Left lung (tissue), 10 donors: ENCODE measurements around the gene CCDC85C. TPM values are rescaled to one million over a fixed set of nuclear protein-coding genes. Genes with fewer than 3 reads are reported as not detected.

Source experiments
- ATAC-seq: fragments of 200-7000 bp; cut with Tn5 transposase; one replicate; pipeline ENCODE4 v1.9.1; 2020; ENCODE audit warnings: moderate library complexity
- DNase-seq, 4 donors: peaks; one replicate each; pipeline ENCODE4 v3.0.0-alpha.2; 2013 to 2020
- H3K27ac ChIP-seq, 2 donors: fragments of 200-600 bp; sonication (generic) in 1 of 2; one replicate each; pipeline versions ENCODE4 v1.5.0 to v1.8.0; 2020 to 2021
- H3K27me3 ChIP-seq, 2 donors: fragments of 200-600 bp; sonication (generic) in 1 of 2; one replicate each; pipeline versions ENCODE4 v1.5.0 to v1.8.0; 2020 to 2021
- H3K36me3 ChIP-seq, 2 donors: fragments of 200-600 bp; sonication (generic) in 1 of 2; one replicate each; pipeline versions ENCODE4 v1.5.0 to v1.8.0; 2020 to 2021
- H3K4me1 ChIP-seq, 2 donors: fragments of 200-600 bp; one replicate each; pipeline ENCODE4 v1.8.0; 2021
- H3K4me3 ChIP-seq, 2 donors: fragments of 200-600 bp; sonication (generic) in 1 of 2; one replicate each; pipeline versions ENCODE4 v1.5.0 to v1.8.0; 2020 to 2021; ENCODE audit warnings: mild to moderate bottlenecking in 1 of 2
- H3K9me3 ChIP-seq, 2 donors: fragments of 200-600 bp; sonication (generic) in 1 of 2; one replicate each; pipeline versions ENCODE4 v1.5.0 to v1.8.0; 2020 to 2021
- CTCF ChIP-seq, 2 donors: fragments of 200-600 bp; sonication (generic) in 1 of 2; IDR thresholded peaks; one replicate each; pipeline versions ENCODE4 v1.5.0 to v1.8.0; 2021; ENCODE audit warnings: antibody characterized with exemption in 2 of 2
- intact Hi-C, 2 donors: fragments of 100-400 bp; cut with DNase I; formaldehyde crosslinking; loops; one replicate each; pipeline versions ENCODE4 v1.11.2 to v1.14.2; 2022
- polyA plus RNA-seq, 6 donors: library from polyadenylated mRNA; unstranded; fragments of 120-200 nt; gene quantifications; one replicate each; pipeline ENCODE4 v1.2.1, GENCODE V29; 2013; ENCODE audit not compliant: insufficient read length in 6 of 6
- total RNA-seq, 2 donors: library from RNA; stranded (reverse); fragmentation: NEBNext Ultra II Directional; extraction: Animal tissue kit (Norgen Biotek cat#: 25700); gene quantifications; one replicate each; pipeline ENCODE4 v1.2.1, GENCODE V29; 2021
- donor health status: DM: no; HTN: yes; CAD: no.
- donor health status: DM: no; HTN: no; CAD: no.

Gene CCDC85C
- total and polyA plus RNA-seq, 8 donors = 6.3 to 19.0 (median 13.2) TPM

GRCh38 chr14:99509871-99510555, 94.0 kb downstream of the CCDC85C start:
- Histone ChIP-seq H3K4me3 (no peak overlapping the region), H3K27ac (no peak overlapping the region), H3K27me3 (no peaks in the 10 kb centered on the region), H3K36me3 (peaks cover 0 to 97% of the 10 kb centered on the region in 2 donors), H3K4me1 (no peaks in the 10 kb centered on the region), H3K9me3 (no peaks in the 10 kb centered on the region)
- DNase-seq (peak in 1 of 4 donors; percentile 71), ATAC-seq (no peak)
- intact Hi-C loops = no loop called here
- TF ChIP-seq CTCF (IDR thresholded peaks at IDR 0.05) = no peak

GRCh38 chr14:99508896-99509629, 94.9 kb downstream of the CCDC85C start:
- DNase-seq = peak in 1 of 4 donors; percentile 63
- intact Hi-C loops = no loop called here

GRCh38 chr14:99507860-99508640, 96.0 kb downstream of the CCDC85C start:
- ATAC-seq (no peak), DNase-seq (peak in 1 of 4 donors; percentile 31)
- Histone ChIP-seq H3K9me3 (no peaks in the 10 kb centered on the region), H3K27ac (no peak overlapping the region), H3K36me3 (peaks cover 0 to 98% of the 10 kb centered on the region in 2 donors), H3K4me1 (no peaks in the 10 kb centered on the region), H3K4me3 (no peak overlapping the region), H3K27me3 (no peaks in the 10 kb centered on the region)
- TF ChIP-seq CTCF (IDR thresholded peaks at IDR 0.05) = no peak
- intact Hi-C loops = no loop called here

More at GRCh38 chr14:99508896-99509629, 94.9 kb downstream of the CCDC85C start:
- no peak for ATAC-seq
- Histone ChIP-seq H3K9me3 (no peaks in the 10 kb centered on the region), H3K4me3 (no peak overlapping the region), H3K36me3 (peaks cover 0 to 98% of the 10 kb centered on the region in 2 donors), H3K4me1 (no peaks in the 10 kb centered on the region), H3K27ac (no peak overlapping the region), H3K27me3 (no peaks in the 10 kb centered on the region)
- no peak for TF ChIP-seq CTCF (IDR thresholded peaks at IDR 0.05)

GRCh38 chr14:99506276-99506675, 97.7 kb downstream of the CCDC85C start:
- Histone ChIP-seq H3K27me3 (no peaks in the 10 kb centered on the region), H3K4me3 (no peak overlapping the region), H3K4me1 (no peaks in the 10 kb centered on the region), H3K9me3 (no peaks in the 10 kb centered on the region), H3K36me3 (peaks cover 0 to 98% of the 10 kb centered on the region in 2 donors), H3K27ac (no peak overlapping the region)
- intact Hi-C loops = no loop called here
- ATAC-seq (no peak), DNase-seq (peak in 1 of 4 donors; percentile 22)
- TF ChIP-seq CTCF (IDR thresholded peaks at IDR 0.05) = no peak

- no peak for ATAC-seq
- H3K36me3 ChIP-seq = peaks cover 0 to 100% of the 10 kb centered on the region in 2 donors
Observed at GRCh38 chr14:99505089-99505488, 98.9 kb downstream of the CCDC85C start.

More at GRCh38 chr14:99505089-99505488, 98.9 kb downstream of the CCDC85C start:
- Histone ChIP-seq H3K27me3 (no peaks in the 10 kb centered on the region), H3K4me3 (no peak overlapping the region), H3K27ac (no peak overlapping the region), H3K4me1 (no peaks in the 10 kb centered on the region), H3K9me3 (no peaks in the 10 kb centered on the region)
- intact Hi-C loops = no loop called here
- DNase-seq = no peak
- no peak for TF ChIP-seq CTCF (IDR thresholded peaks at IDR 0.05)
